HEK293 (cell line): Measurements from ENCODE around the gene XDH.

ENCODE experiments used
- CTCF ChIA-PET: fragments of 350-600 bp; formaldehyde crosslinking; extraction: SDS; loops from one replicate; lab custom pipeline; 2021; ENCODE audit warnings: antibody characterized with exemption; lab: Yijun Ruan, JAX
- POLR2A ChIA-PET: fragments of 300-600 bp; formaldehyde crosslinking; extraction: SDS; loops from one replicate; lab custom pipeline; 2020; ENCODE audit warnings: antibody characterized with exemption, inconsistent platforms; lab: Yijun Ruan, JAX
- H3K27ac ChIP-seq: fragments of 200-500 bp; sonication (Bioruptor generic); 2 replicates; pipeline ENCODE4 v1.5.1; 2014; ENCODE audit warnings: low read depth, low read length, control low read depth, inconsistent platforms; ENCODE audit errors: extremely low read depth
- H3K36me3 ChIP-seq, 2 experiments: fragments of 200-500 bp in 1 of 2; sonication (Bioruptor generic) in 1 of 2; 1 replicate in 1 of 2; 2 replicates in 1 of 2; pipeline ENCODE4 v1.5.1; 2014 to 2017; ENCODE audit warnings: inconsistent platforms in 2 of 2, low read length in 2 of 2; ENCODE audit not compliant: control insufficient read depth in 2 of 2, insufficient read depth in 1 of 2
- H3K4me1 ChIP-seq: fragments of 200-500 bp; sonication (Bioruptor generic); 2 replicates; pipeline ENCODE4 v1.5.1; 2014; ENCODE audit warnings: mild to moderate bottlenecking, low read length, inconsistent platforms; ENCODE audit not compliant: control insufficient read depth, insufficient read depth
- H3K4me3 ChIP-seq: 2 replicates; pipeline ENCODE4 v1.5.1; 2011; ENCODE audit warnings: low read depth, mild to moderate bottlenecking, control low read depth, low read length, moderate library complexity
- H3K9me3 ChIP-seq: fragments of 200-500 bp; sonication (Bioruptor generic); 2 replicates; pipeline ENCODE4 v1.5.1; 2014; ENCODE audit warnings: low read depth, low read length, inconsistent platforms; ENCODE audit not compliant: control insufficient read depth, insufficient read depth
- AEBP2 ChIP-seq: fragments of 450-650 bp; formaldehyde crosslinking; IDR thresholded peaks from 2 replicates; pipeline ENCODE4 v1.5.1; 2016; ENCODE audit warnings: missing biosample characterization, missing genetic modification characterization, borderline replicate concordance
- HIC1 ChIP-seq: fragments of 450-650 bp; formaldehyde crosslinking; IDR thresholded peaks from 2 replicates; pipeline ENCODE4 v1.5.1; 2016; ENCODE audit warnings: missing biosample characterization, missing genetic modification characterization
- KLF9 ChIP-seq: fragments of 450-650 bp; formaldehyde crosslinking; IDR thresholded peaks from 2 replicates; pipeline ENCODE4 v1.5.1; 2016; ENCODE audit warnings: missing biosample characterization, missing genetic modification characterization, low read depth
- SALL2 ChIP-seq: fragments of 450-650 bp; formaldehyde crosslinking; IDR thresholded peaks from 2 replicates; pipeline ENCODE4 v1.5.0; 2017; ENCODE audit warnings: missing biosample characterization, mild to moderate bottlenecking, missing genetic modification characterization, borderline replicate concordance
- SETDB1 ChIP-seq: IDR thresholded peaks from one replicate; pipeline ENCODE4 v1.6.1; 2017; ENCODE audit warnings: mild to moderate bottlenecking, low read length, moderate library complexity, mixed read lengths; ENCODE audit not compliant: insufficient read length
- ZBTB17 ChIP-seq: fragments of 450-650 bp; formaldehyde crosslinking; IDR thresholded peaks from 2 replicates; pipeline ENCODE4 v1.5.1; 2016; ENCODE audit warnings: missing biosample characterization, missing genetic modification characterization
- ZFP41 ChIP-seq: fragments of 450-650 bp; formaldehyde crosslinking; IDR thresholded peaks from 2 replicates; pipeline ENCODE4 v1.5.1; 2016; ENCODE audit warnings: missing biosample characterization, missing genetic modification characterization, borderline replicate concordance
- ZNF112 ChIP-seq: fragments of 450-650 bp; formaldehyde crosslinking; IDR thresholded peaks from 2 replicates; pipeline ENCODE4 v1.5.0; 2017; ENCODE audit warnings: missing biosample characterization, missing genetic modification characterization
- ZNF23 ChIP-seq: fragments of 450-650 bp; formaldehyde crosslinking; IDR thresholded peaks from 2 replicates; pipeline ENCODE4 v1.5.1; 2016; ENCODE audit warnings: missing biosample characterization, missing genetic modification characterization, borderline replicate concordance
- ZNF394 ChIP-seq: fragments of 450-650 bp; formaldehyde crosslinking; IDR thresholded peaks from 2 replicates; pipeline ENCODE4 v1.5.1; 2016; ENCODE audit warnings: missing biosample characterization, missing genetic modification characterization, mild to moderate bottlenecking, moderate library complexity, borderline replicate concordance
- ZNF514 ChIP-seq: fragments of 450-650 bp; formaldehyde crosslinking; IDR thresholded peaks from 2 replicates; pipeline ENCODE4 v1.5.1; 2016; ENCODE audit warnings: missing biosample characterization, missing genetic modification characterization
- ZNF521 ChIP-seq: fragments of 450-650 bp; formaldehyde crosslinking; IDR thresholded peaks from 2 replicates; pipeline ENCODE4 v1.5.1; 2017; ENCODE audit warnings: missing biosample characterization, mild to moderate bottlenecking, missing genetic modification characterization
- ZSCAN23 ChIP-seq: fragments of 450-650 bp; formaldehyde crosslinking; IDR thresholded peaks from 2 replicates; pipeline ENCODE4 v1.5.1; 2016; ENCODE audit warnings: missing biosample characterization, missing genetic modification characterization
- ZSCAN30 ChIP-seq: fragments of 450-650 bp; IDR thresholded peaks from 2 replicates; pipeline ENCODE4 v1.5.1; 2018; ENCODE audit warnings: missing biosample characterization, mild to moderate bottlenecking, missing genetic modification characterization, moderate library complexity
- TF ChIP-seq, protein P1 (sequence below): fragments of 450-650 bp; formaldehyde crosslinking; IDR thresholded peaks from 2 replicates; pipeline ENCODE4 v1.5.1; 2016; ENCODE audit warnings: missing biosample characterization, missing genetic modification characterization
- TF ChIP-seq, protein P2 (sequence below): fragments of 450-650 bp; formaldehyde crosslinking; IDR thresholded peaks from 2 replicates; pipeline ENCODE4 v1.5.1; 2017; ENCODE audit warnings: missing biosample characterization, missing genetic modification characterization

Gene XDH

GRCh38 chr2:31421634-31422033 is 7.1 kb upstream of the XDH start (continued):
- no peak for TF ChIP-seq ZBTB17
- no peak for TF ChIP-seq HIC1 (tag by site-specific recombination)
- no peak for TF ChIP-seq SETDB1
- TF ChIP-seq, protein P1, sequence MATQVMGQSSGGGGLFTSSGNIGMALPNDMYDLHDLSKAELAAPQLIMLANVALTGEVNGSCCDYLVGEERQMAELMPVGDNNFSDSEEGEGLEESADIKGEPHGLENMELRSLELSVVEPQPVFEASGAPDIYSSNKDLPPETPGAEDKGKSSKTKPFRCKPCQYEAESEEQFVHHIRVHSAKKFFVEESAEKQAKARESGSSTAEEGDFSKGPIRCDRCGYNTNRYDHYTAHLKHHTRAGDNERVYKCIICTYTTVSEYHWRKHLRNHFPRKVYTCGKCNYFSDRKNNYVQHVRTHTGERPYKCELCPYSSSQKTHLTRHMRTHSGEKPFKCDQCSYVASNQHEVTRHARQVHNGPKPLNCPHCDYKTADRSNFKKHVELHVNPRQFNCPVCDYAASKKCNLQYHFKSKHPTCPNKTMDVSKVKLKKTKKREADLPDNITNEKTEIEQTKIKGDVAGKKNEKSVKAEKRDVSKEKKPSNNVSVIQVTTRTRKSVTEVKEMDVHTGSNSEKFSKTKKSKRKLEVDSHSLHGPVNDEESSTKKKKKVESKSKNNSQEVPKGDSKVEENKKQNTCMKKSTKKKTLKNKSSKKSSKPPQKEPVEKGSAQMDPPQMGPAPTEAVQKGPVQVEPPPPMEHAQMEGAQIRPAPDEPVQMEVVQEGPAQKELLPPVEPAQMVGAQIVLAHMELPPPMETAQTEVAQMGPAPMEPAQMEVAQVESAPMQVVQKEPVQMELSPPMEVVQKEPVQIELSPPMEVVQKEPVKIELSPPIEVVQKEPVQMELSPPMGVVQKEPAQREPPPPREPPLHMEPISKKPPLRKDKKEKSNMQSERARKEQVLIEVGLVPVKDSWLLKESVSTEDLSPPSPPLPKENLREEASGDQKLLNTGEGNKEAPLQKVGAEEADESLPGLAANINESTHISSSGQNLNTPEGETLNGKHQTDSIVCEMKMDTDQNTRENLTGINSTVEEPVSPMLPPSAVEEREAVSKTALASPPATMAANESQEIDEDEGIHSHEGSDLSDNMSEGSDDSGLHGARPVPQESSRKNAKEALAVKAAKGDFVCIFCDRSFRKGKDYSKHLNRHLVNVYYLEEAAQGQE (tag by site-specific recombination): no peak
- no peak for TF ChIP-seq ZSCAN23 (tag by site-specific recombination)
- TF ChIP-seq, protein P2, sequence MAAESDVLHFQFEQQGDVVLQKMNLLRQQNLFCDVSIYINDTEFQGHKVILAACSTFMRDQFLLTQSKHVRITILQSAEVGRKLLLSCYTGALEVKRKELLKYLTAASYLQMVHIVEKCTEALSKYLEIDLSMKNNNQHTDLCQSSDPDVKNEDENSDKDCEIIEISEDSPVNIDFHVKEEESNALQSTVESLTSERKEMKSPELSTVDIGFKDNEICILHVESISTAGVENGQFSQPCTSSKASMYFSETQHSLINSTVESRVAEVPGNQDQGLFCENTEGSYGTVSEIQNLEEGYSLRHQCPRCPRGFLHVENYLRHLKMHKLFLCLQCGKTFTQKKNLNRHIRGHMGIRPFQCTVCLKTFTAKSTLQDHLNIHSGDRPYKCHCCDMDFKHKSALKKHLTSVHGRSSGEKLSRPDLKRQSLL: no peak
- TF ChIP-seq ZNF394 (tag by site-specific recombination): no peak
- TF ChIP-seq ZNF521 (tag by site-specific recombination): no peak

GRCh38 chr2:31420936-31421335 is 6.4 kb upstream of the XDH start:
- ChIA-PET POLR2A (no interaction called here), CTCF (interaction anchor here (0.9 kb wide), 1 partner anchor 87 kb away, joined by 5 read pairs; no protein-coding TSS in a partner anchor)
- peaks cover 16% of the 10 kb centered on the region; the same call in 1 of the 2 replicates for H3K4me1 ChIP-seq
- TF ChIP-seq SALL2 (tag by site-specific recombination) (no peak), ZNF514 (no peak), AEBP2 (tag by site-specific recombination) (no peak), ZNF23 (no peak), ZSCAN30 (tag by site-specific recombination) (no peak)
- no peaks in the 10 kb centered on the region for H3K9me3 ChIP-seq
- no peaks in the 10 kb centered on the region for H3K36me3 ChIP-seq
- no peak overlapping the region for H3K4me3 ChIP-seq
- H3K27ac ChIP-seq: peak overlapping the region; percentile 56; the same call in 1 of the 2 replicates

DNA sequence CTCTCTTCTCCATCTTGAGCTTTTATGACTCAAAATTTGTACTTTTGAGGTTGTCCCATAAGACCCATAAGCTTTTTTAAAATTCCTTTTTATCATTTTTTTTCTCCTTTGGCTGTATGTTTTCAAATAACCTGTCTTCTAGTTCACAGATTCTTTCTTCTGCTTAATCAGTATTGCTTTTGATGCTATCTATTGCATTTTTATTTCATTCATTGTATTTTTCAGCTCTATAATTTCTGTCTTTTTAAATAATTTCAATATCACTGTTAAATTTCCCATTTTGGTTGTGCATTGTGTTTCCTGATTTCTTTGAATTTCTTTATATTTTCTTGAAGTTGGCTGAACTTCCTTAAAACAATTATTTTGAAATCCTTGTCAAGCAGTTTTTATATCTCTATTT is 4.8 kb upstream of the XDH start:
- Histone ChIP-seq H3K36me3 (no peaks in the 10 kb centered on the region), H3K4me1 (peaks cover 18% of the 10 kb centered on the region; the same call in 1 of the 2 replicates), H3K9me3 (no peaks in the 10 kb centered on the region), H3K4me3 (no peak overlapping the region), H3K27ac (no peak overlapping the region)
- ChIA-PET CTCF (interaction anchor here (0.7 kb wide), 1 partner anchor 249 kb away, joined by 3 read pairs; no protein-coding TSS in a partner anchor), POLR2A (no interaction called here)
- TF ChIP-seq ZFP41 (tag by site-specific recombination) (no peak), SETDB1 (peak; percentile 81), ZNF394 (tag by site-specific recombination) (no peak), ZNF112 (tag by site-specific recombination) (no peak), KLF9 (tag by site-specific recombination) (no peak)
